SKM-1 (cell line): ENCODE data around the gene BAIAP2.

Experiments used
- DNase-seq: peaks from one replicate; lab custom pipeline; 2025; ENCODE audit not compliant: unreplicated experiment; lab: John Stamatoyannopoulos, UW

Gene BAIAP2

GRCh38 chr17:81050645-81051625 is 16.0 kb downstream of the BAIAP2 start:
- no peak for DNase-seq

GRCh38 chr17:81052199-81052997 is 17.4 kb downstream of the BAIAP2 start:
- DNase-seq: no peak

- no peak for DNase-seq
Observed at GRCh38 chr17:81053041-81053970, 18.4 kb downstream of the BAIAP2 start.

- DNase-seq: no peak
Observed at GRCh38 chr17:81054308-81054707, 19.4 kb downstream of the BAIAP2 start.

GRCh38 chr17:81054881-81055370 is 20.0 kb downstream of the BAIAP2 start:
- no peak for DNase-seq

GRCh38 chr17:81056312-81056711 is 21.4 kb downstream of the BAIAP2 start:
- DNase-seq: no peak

- no peak for DNase-seq
Observed at GRCh38 chr17:81057079-81057730, 22.3 kb downstream of the BAIAP2 start.

- DNase-seq: no peak
Observed at GRCh38 chr17:81057777-81058176, 22.8 kb downstream of the BAIAP2 start.

GRCh38 chr17:81058263-81058871 is 23.4 kb downstream of the BAIAP2 start:
- DNase-seq: no peak

- DNase-seq: no peak
Observed at GRCh38 chr17:81059026-81059425, 24.1 kb downstream of the BAIAP2 start.

- DNase-seq: no peak
Observed at GRCh38 chr17:81060416-81060815, 25.5 kb downstream of the BAIAP2 start.

- DNase-seq: no peak
Observed at GRCh38 chr17:81061027-81061735, 26.2 kb downstream of the BAIAP2 start.

GRCh38 chr17:81062014-81062780 is 27.2 kb downstream of the BAIAP2 start:
- no peak for DNase-seq

- no peak for DNase-seq
Observed at GRCh38 chr17:81063106-81064093, 28.4 kb downstream of the BAIAP2 start.

- no peak for DNase-seq
Observed at GRCh38 chr17:81064678-81065475, 29.9 kb downstream of the BAIAP2 start.

GRCh38 chr17:81065500-81065899 is 30.5 kb downstream of the BAIAP2 start:
- no peak for DNase-seq
